ENCODE results near the gene C10orf67. TPM values are rescaled to one million over a fixed set of nuclear protein-coding genes. Genes with fewer than 3 reads are reported as not detected.

The C10orf67 gene
- total RNA-seq, 1 experiment from 2014 or later: 0.13 TPM

- H3K27ac ChIP-seq (ENCODE audit: low read depth, low read length, poor library complexity, severe bottlenecking): no peak overlapping the region
- H3K27me3 ChIP-seq (replicated peaks; ENCODE audit: insufficient read depth, low read depth, low read length, poor library complexity): no peaks in the 10 kb centered on the region
- no peak overlapping the region for H3K4me3 ChIP-seq (ENCODE audit: low read depth, low read length, poor library complexity, severe bottlenecking)
- no peaks in the 10 kb centered on the region for H3K9me3 ChIP-seq (ENCODE audit: low read depth, low read length, poor library complexity, severe bottlenecking)
- no TSS peak for BruUV-seq (replicated peaks)
- H3K36me3 ChIP-seq (ENCODE audit: insufficient read depth, low read length, poor library complexity, severe bottlenecking): no peaks in the 10 kb centered on the region
- no peak for DNase-seq (ENCODE audit: low spot score)
- intact Hi-C loops (cut with micrococcal nuclease; ENCODE audit: unreplicated experiment): no loop called here
- POLR2A ChIA-PET (ENCODE audit: low non-redundant PET): no interaction called here
- TF ChIP-seq CTCF (conservative IDR thresholded peaks at IDR 0.05; ENCODE audit: low read depth, low read length) (no peak), EZH2 (IDR thresholded peaks at IDR 0.05; ENCODE audit: borderline replicate concordance, low read depth, low read length, poor library complexity, severe bottlenecking) (no peak)
- H3K4me1 ChIP-seq (ENCODE audit: insufficient read depth, low read length, poor library complexity, severe bottlenecking): peaks cover 7% of the 10 kb centered on the region
- CTCF ChIA-PET: no interaction called here
Measured at GRCh38 chr10:23330948-23331347, 13.6 kb downstream of the C10orf67 start.

- H3K4me1 ChIP-seq (ENCODE audit: insufficient read depth, low read length, poor library complexity, severe bottlenecking): peaks cover 7% of the 10 kb centered on the region
- H3K9me3 ChIP-seq (ENCODE audit: low read depth, low read length, poor library complexity, severe bottlenecking): no peaks in the 10 kb centered on the region
- ChIA-PET POLR2A (ENCODE audit: low non-redundant PET) (no interaction called here), CTCF (no interaction called here)
- no peak overlapping the region for H3K4me3 ChIP-seq (ENCODE audit: low read depth, low read length, poor library complexity, severe bottlenecking)
- H3K36me3 ChIP-seq (ENCODE audit: insufficient read depth, low read length, poor library complexity, severe bottlenecking): no peaks in the 10 kb centered on the region
- intact Hi-C loops (cut with micrococcal nuclease; ENCODE audit: unreplicated experiment): no loop called here
- no TSS peak for BruUV-seq (replicated peaks)
- no peak for DNase-seq (ENCODE audit: low spot score)
- H3K27me3 ChIP-seq (replicated peaks; ENCODE audit: insufficient read depth, low read depth, low read length, poor library complexity): no peaks in the 10 kb centered on the region
- TF ChIP-seq EZH2 (IDR thresholded peaks at IDR 0.05; ENCODE audit: borderline replicate concordance, low read depth, low read length, poor library complexity, severe bottlenecking): no peak
- TF ChIP-seq CTCF (conservative IDR thresholded peaks at IDR 0.05; ENCODE audit: low read depth, low read length): no peak
- no peak overlapping the region for H3K27ac ChIP-seq (ENCODE audit: low read depth, low read length, poor library complexity, severe bottlenecking)
Measured at GRCh38 chr10:23326544-23327307, 17.9 kb downstream of the C10orf67 start.

GRCh38 chr10:23325132-23325531 lies 19.5 kb downstream of the C10orf67 start:
- DNase-seq (ENCODE audit: low spot score): no peak
- no peaks in the 10 kb centered on the region for H3K36me3 ChIP-seq (ENCODE audit: insufficient read depth, low read length, poor library complexity, severe bottlenecking)
- intact Hi-C loops (cut with micrococcal nuclease; ENCODE audit: unreplicated experiment): no loop called here
- TF ChIP-seq CTCF (conservative IDR thresholded peaks at IDR 0.05; ENCODE audit: low read depth, low read length) (no peak), EZH2 (IDR thresholded peaks at IDR 0.05; ENCODE audit: borderline replicate concordance, low read depth, low read length, poor library complexity, severe bottlenecking) (no peak)
- no peaks in the 10 kb centered on the region for H3K27me3 ChIP-seq (replicated peaks; ENCODE audit: insufficient read depth, low read depth, low read length, poor library complexity)
- no peak overlapping the region for H3K4me3 ChIP-seq (ENCODE audit: low read depth, low read length, poor library complexity, severe bottlenecking)
- H3K4me1 ChIP-seq (ENCODE audit: insufficient read depth, low read length, poor library complexity, severe bottlenecking): peaks cover 7% of the 10 kb centered on the region
- BruUV-seq (replicated peaks): no TSS peak
- ChIA-PET POLR2A (ENCODE audit: low non-redundant PET) (interaction anchor here (0.7 kb wide), 1 partner anchor 20 kb away, joined by 5 read pairs; no protein-coding TSS in a partner anchor), CTCF (no interaction called here)
- H3K27ac ChIP-seq (ENCODE audit: low read depth, low read length, poor library complexity, severe bottlenecking): no peak overlapping the region
- H3K9me3 ChIP-seq (ENCODE audit: low read depth, low read length, poor library complexity, severe bottlenecking): no peaks in the 10 kb centered on the region

Measured in A673 (cell line).